AG04450 (cell line): ENCODE results near the gene RMDN3. TPM values are rescaled to one million over a fixed set of nuclear protein-coding genes. Genes with fewer than 3 reads are reported as not detected.

Experiments
- CTCF ChIA-PET: fragments of 300-600, 350-600 bp; formaldehyde crosslinking; extraction: SDS; loops from one replicate; lab custom pipeline; 2022; ENCODE audit warnings: antibody characterized with exemption, inconsistent platforms; lab: Charles Lee
- POLR2A ChIA-PET: fragments of 350-600 bp; formaldehyde crosslinking; extraction: SDS; loops from one replicate; lab custom pipeline; 2021; ENCODE audit warnings: antibody characterized with exemption, inconsistent platforms; lab: Yijun Ruan, JAX
- DNase-seq: peaks from one replicate; pipeline ENCODE4 v3.0.0-alpha.2; 2011; ENCODE audit warnings: low read depth, low spot score
- H3K27ac ChIP-seq: one replicate; pipeline ENCODE4 v1.5.1; 2012; ENCODE audit warnings: low read depth, low read length, control low read depth
- H3K27me3 ChIP-seq: one replicate; pipeline ENCODE4 v1.6.0; 2012; ENCODE audit warnings: low read length; ENCODE audit not compliant: control insufficient read depth, insufficient read depth
- H3K4me3 ChIP-seq: 2 replicates; pipeline ENCODE4 v1.5.1; 2011; ENCODE audit warnings: mild to moderate bottlenecking, low read depth, low read length, control low read depth
- H3K9me3 ChIP-seq: 2 replicates; pipeline ENCODE4 v1.5.1; 2012; ENCODE audit warnings: low read length; ENCODE audit not compliant: control insufficient read depth, insufficient read depth
- CTCF ChIP-seq: IDR thresholded peaks from 2 replicates; pipeline ENCODE4 v1.5.1; 2011; ENCODE audit warnings: low read depth, low read length, control low read depth, inconsistent platforms
- polyA plus RNA-seq: library from polyadenylated mRNA; depleted of rRNA; stranded (reverse); fragments of >200 nt; gene quantifications from 2 replicates; pipeline ENCODE4 v1.2.3, GENCODE V29; 2011

The RMDN3 gene
- polyA plus RNA-seq, 1 experiment = 19.5 TPM

GRCh38 chr15:40695469-40695890 is 59.6 kb downstream of the RMDN3 start:
- H3K9me3 ChIP-seq = no peaks in the 10 kb centered on the region
- H3K27ac ChIP-seq = peak overlapping the region; percentile 100
- CTCF ChIA-PET = interaction anchor here (2.7 kb wide), 1 partner anchor 197 kb away, joined by 10 read pairs; no protein-coding TSS in a partner anchor
- no peak for DNase-seq
- peak overlapping the region; percentile 97 for H3K4me3 ChIP-seq
- no peak for TF ChIP-seq CTCF
- H3K27me3 ChIP-seq = no peaks in the 10 kb centered on the region
- POLR2A ChIA-PET = interaction anchor here (1.1 to 1.7 kb wide), 4 partner anchors 106 to 199 kb away, joined by 3 to 4 read pairs (median 4); partner anchors contain the start of genes RPUSD2 and VPS18

- no peaks in the 10 kb centered on the region for H3K9me3 ChIP-seq
- ChIA-PET CTCF (interaction anchor here (1.3 to 2.7 kb wide), 2 partner anchors 197 to 200 kb away, joined by 4 to 10 read pairs; partner anchors contain the start of gene VPS18), POLR2A (interaction anchor here (0.5 to 1.7 kb wide), 8 partner anchors 39 to 200 kb away, joined by 3 to 13 read pairs (median 4); partner anchors contain the start of genes GCHFR, RPUSD2 and VPS18)
- H3K4me3 ChIP-seq = peak within 1 kb of the TSS; percentile 97
- peak within 1 kb of the TSS; percentile 100 for H3K27ac ChIP-seq
- no peaks in the 10 kb centered on the region for H3K27me3 ChIP-seq
- peak; percentile 84 for DNase-seq
- no peak for TF ChIP-seq CTCF
Measured at GRCh38 chr15:40694688-40695468, 60.2 kb downstream of the RMDN3 start, which contains the start of gene RAD51. TSS of gene RAD51 (plus strand) at chr15:40695174. CDS start at chr15:40698759, 3,585 bp downstream.

GRCh38 chr15:40693904-40694687 is 61.0 kb downstream of the RMDN3 start:
- no peaks in the 10 kb centered on the region for H3K27me3 ChIP-seq
- H3K27ac ChIP-seq = peak overlapping the region; percentile 100
- DNase-seq = no peak
- H3K4me3 ChIP-seq = peak overlapping the region; percentile 97
- TF ChIP-seq CTCF = no peak; the same call in 1 of the 2 replicates
- ChIA-PET POLR2A (interaction anchor here (0.5 to 1.7 kb wide), 7 partner anchors 38 to 200 kb away, joined by 3 to 13 read pairs (median 4); partner anchors contain the start of genes GCHFR, RPUSD2 and VPS18), CTCF (interaction anchor here (1.3 to 2.7 kb wide), 2 partner anchors 198 to 201 kb away, joined by 4 to 10 read pairs; partner anchors contain the start of gene VPS18)
- H3K9me3 ChIP-seq = no peaks in the 10 kb centered on the region

- TF ChIP-seq CTCF = no peak
- Histone ChIP-seq H3K27ac (no peak overlapping the region), H3K27me3 (no peaks in the 10 kb centered on the region), H3K9me3 (no peaks in the 10 kb centered on the region), H3K4me3 (no peak overlapping the region)
- CTCF ChIA-PET = interaction anchor here (0.6 kb wide), 1 partner anchor 12 kb away, joined by 3 read pairs; no protein-coding TSS in a partner anchor
- DNase-seq = no peak
- POLR2A ChIA-PET = no interaction called here
Measured at GRCh38 chr15:40691737-40692136, 63.3 kb downstream of the RMDN3 start.
